HEK293 (cell line): ENCODE data around the gene PLAGL1.

ENCODE experiments used
- CTCF ChIP-seq: fragments of 450-650 bp; formaldehyde crosslinking; IDR thresholded peaks from 2 replicates; pipeline ENCODE4 v1.5.1; 2016; ENCODE audit warnings: missing biosample characterization, missing genetic modification characterization
- OSR2 ChIP-seq: fragments of 450-650 bp; formaldehyde crosslinking; IDR thresholded peaks from 2 replicates; pipeline ENCODE4 v1.5.1; 2016; ENCODE audit warnings: missing biosample characterization, missing genetic modification characterization
- PRDM6 ChIP-seq: fragments of 450-650 bp; formaldehyde crosslinking; IDR thresholded peaks from 2 replicates; pipeline ENCODE4 v1.5.1; 2017; ENCODE audit warnings: missing biosample characterization, missing genetic modification characterization
- ZBTB8A ChIP-seq: fragments of 450-650 bp; formaldehyde crosslinking; IDR thresholded peaks from 2 replicates; pipeline ENCODE4 v1.5.1; 2016; ENCODE audit warnings: missing biosample characterization, missing genetic modification characterization
- ZNF280C ChIP-seq: fragments of 450-650 bp; formaldehyde crosslinking; IDR thresholded peaks from 2 replicates; pipeline ENCODE4 v1.5.1; 2016; ENCODE audit warnings: missing biosample characterization, missing genetic modification characterization
- ZNF626 ChIP-seq: fragments of 450-650 bp; sonication (Bioruptor Pico); formaldehyde crosslinking; IDR thresholded peaks from 2 replicates; pipeline ENCODE4 v1.5.1; 2018; ENCODE audit warnings: missing biosample characterization, missing genetic modification characterization, inconsistent platforms
- ZNF692 ChIP-seq: fragments of 450-650 bp; formaldehyde crosslinking; IDR thresholded peaks from 2 replicates; pipeline ENCODE4 v1.5.1; 2016; ENCODE audit warnings: missing biosample characterization, missing genetic modification characterization

- TF ChIP-seq CTCF (tag by site-specific recombination) (no peak), ZNF280C (tag by site-specific recombination) (no peak), ZNF692 (no peak), OSR2 (no peak), ZBTB8A (tag by site-specific recombination) (no peak), PRDM6 (tag by site-specific recombination) (no peak), ZNF626 (tag by site-specific recombination) (no peak)
Observed at GRCh38 chr6:143894655-143895054, 113.4 kb downstream of the PLAGL1 start.
